Osteoblast (primary cell): Measurements from ENCODE around the gene ZNF70. TPM values are rescaled to one million over a fixed set of nuclear protein-coding genes. Genes with fewer than 3 reads are reported as not detected.

Experiments
- DNase-seq: peaks from one replicate; pipeline ENCODE4 v3.0.0; 2011; ENCODE audit warnings: low spot score, mixed read lengths; ENCODE audit not compliant: insufficient read length; ENCODE audit errors: missing footprints
- H2AFZ ChIP-seq: 2 replicates; pipeline ENCODE4 v1.6.0; 2011; ENCODE audit warnings: mild to moderate bottlenecking, low read length
- H3K27ac ChIP-seq: 2 replicates; pipeline ENCODE4 v1.5.1; 2011; ENCODE audit warnings: mild to moderate bottlenecking, low read depth, low read length, moderate library complexity
- H3K27me3 ChIP-seq: 2 replicates; pipeline ENCODE4 v1.6.0; 2012; ENCODE audit warnings: mild to moderate bottlenecking, control low read depth, inconsistent platforms, low read length, moderate library complexity; ENCODE audit not compliant: insufficient read depth
- H3K36me3 ChIP-seq: 2 replicates; pipeline ENCODE4 v1.5.1; 2011; ENCODE audit warnings: mild to moderate bottlenecking, low read length, control low read depth, moderate library complexity; ENCODE audit not compliant: insufficient read depth
- H3K4me1 ChIP-seq: 2 replicates; pipeline ENCODE4 v1.5.1; 2011; ENCODE audit warnings: mild to moderate bottlenecking, low read length, control low read depth, moderate library complexity; ENCODE audit not compliant: insufficient read depth
- H3K4me2 ChIP-seq: 2 replicates; pipeline ENCODE4 v1.6.0; 2011; ENCODE audit warnings: mild to moderate bottlenecking, low read length; ENCODE audit not compliant: insufficient read depth
- H3K4me3 ChIP-seq: fragments of 200-600 bp; sonication (generic); 3 replicates; pipeline ENCODE4 v1.5.1; 2012; ENCODE audit warnings: mild to moderate bottlenecking, low read length, inconsistent platforms; ENCODE audit not compliant: insufficient read depth
- H3K79me2 ChIP-seq: 2 replicates; pipeline ENCODE4 v1.6.0; 2012; ENCODE audit warnings: mild to moderate bottlenecking, low read length, control low read depth, inconsistent platforms; ENCODE audit not compliant: insufficient read depth
- H3K9me3 ChIP-seq: 2 replicates; pipeline ENCODE4 v1.5.1; 2011; ENCODE audit warnings: low read depth, low read length, control low read depth
- H4K20me1 ChIP-seq: 2 replicates; pipeline ENCODE4 v1.6.0; 2012; ENCODE audit warnings: mild to moderate bottlenecking, low read length, control low read depth; ENCODE audit not compliant: insufficient read depth
- total RNA-seq: library from RNA; depleted of rRNA; stranded (reverse); fragments of >200 nt; gene quantifications from 2 replicates; pipeline ENCODE4 v1.2.3, GENCODE V29; 2012
- TF ChIP-seq, protein P1 (sequence below): IDR thresholded peaks from 2 replicates; pipeline ENCODE4 v1.5.1; 2011; ENCODE audit warnings: mild to moderate bottlenecking, low read depth, low read length, moderate library complexity; ENCODE audit errors: extremely low read depth

ZNF70 gene
- total RNA-seq, 1 donor: 6.5 TPM

DNA sequence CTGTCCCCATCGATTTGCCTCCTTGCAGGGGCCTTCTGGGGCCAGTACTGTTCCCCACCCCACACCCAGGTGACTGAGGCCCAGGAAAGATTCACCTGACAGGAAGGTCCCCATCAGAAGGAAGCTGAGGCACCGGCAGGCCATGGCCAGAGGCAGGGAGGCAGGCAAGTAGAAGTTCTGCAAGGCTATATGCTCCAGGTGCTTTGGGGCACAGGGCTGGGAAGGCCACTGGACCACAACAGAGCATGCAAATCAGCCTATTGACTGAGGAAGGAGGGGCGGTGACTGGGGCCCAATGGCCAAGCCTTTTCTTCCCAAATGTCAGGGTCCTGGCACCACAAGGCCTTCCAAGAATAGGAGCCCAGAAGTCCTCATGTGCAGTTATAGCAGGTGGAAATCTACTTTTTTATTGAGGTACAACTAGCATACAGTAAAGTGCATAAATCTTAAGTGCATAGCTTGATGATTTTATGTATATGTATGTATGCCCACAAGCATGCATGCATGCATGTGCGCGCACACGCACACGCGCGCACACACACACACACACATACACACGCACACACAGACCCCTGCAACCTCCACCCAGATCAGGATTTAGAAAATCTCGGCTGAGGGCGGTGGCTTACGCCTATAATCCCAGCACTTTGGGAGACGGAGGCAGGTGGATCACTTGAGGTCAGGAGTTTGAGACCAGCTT is 3.5 kb upstream of the ZNF70 start, which contains the start of gene VPREB3:
TSS of gene VPREB3 (minus strand) at position 206 of the 700 bp plus-strand sequence. CDS start at position 144, 62 bp downstream.
- TF ChIP-seq, protein P1, sequence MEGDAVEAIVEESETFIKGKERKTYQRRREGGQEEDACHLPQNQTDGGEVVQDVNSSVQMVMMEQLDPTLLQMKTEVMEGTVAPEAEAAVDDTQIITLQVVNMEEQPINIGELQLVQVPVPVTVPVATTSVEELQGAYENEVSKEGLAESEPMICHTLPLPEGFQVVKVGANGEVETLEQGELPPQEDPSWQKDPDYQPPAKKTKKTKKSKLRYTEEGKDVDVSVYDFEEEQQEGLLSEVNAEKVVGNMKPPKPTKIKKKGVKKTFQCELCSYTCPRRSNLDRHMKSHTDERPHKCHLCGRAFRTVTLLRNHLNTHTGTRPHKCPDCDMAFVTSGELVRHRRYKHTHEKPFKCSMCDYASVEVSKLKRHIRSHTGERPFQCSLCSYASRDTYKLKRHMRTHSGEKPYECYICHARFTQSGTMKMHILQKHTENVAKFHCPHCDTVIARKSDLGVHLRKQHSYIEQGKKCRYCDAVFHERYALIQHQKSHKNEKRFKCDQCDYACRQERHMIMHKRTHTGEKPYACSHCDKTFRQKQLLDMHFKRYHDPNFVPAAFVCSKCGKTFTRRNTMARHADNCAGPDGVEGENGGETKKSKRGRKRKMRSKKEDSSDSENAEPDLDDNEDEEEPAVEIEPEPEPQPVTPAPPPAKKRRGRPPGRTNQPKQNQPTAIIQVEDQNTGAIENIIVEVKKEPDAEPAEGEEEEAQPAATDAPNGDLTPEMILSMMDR: no peak
- no peaks in the 10 kb centered on the region for H3K9me3 ChIP-seq

DNA sequence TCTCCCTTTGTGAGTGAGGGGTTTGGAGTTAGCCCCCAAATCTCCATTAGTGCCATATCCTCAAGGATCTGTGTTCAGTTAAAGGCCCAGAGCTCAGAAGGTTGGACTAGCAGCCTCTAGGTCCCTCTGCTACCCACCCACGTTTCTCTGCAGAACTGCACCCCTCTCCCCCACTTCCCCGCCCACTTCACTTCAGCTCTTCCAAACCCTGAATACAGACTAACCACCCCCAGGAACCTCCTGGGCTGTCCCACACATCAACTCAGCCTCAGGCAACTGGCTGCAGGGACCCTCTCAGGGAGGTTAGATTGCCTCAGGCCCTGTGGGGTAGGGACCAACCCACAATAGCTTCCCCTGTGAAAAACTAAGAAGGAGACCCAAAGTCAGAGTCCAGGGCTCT is 2.5 kb upstream of the ZNF70 start:
- Histone ChIP-seq H3K36me3 (no peaks in the 10 kb centered on the region), H2AFZ (no peak overlapping the region), H3K27me3 (no peaks in the 10 kb centered on the region), H3K9me3 (no peaks in the 10 kb centered on the region), H3K4me1 (peaks cover 13% of the 10 kb centered on the region), H3K27ac (no peak overlapping the region), H3K79me2 (peaks cover 3% of the 10 kb centered on the region), H3K4me2 (no peak overlapping the region), H3K4me3 (no peak overlapping the region), H4K20me1 (no peaks in the 10 kb centered on the region)
- DNase-seq: peak; percentile 38
- TF ChIP-seq, protein P1: no peak

More for the DNA sequence above, 3.5 kb upstream of the ZNF70 start, which contains the start of gene VPREB3:
- Histone ChIP-seq H3K27ac (no peak within 1 kb of the TSS), H2AFZ (no peak within 1 kb of the TSS), H3K79me2 (peaks cover 3% of the 10 kb centered on the region), H3K4me2 (no peak within 1 kb of the TSS), H4K20me1 (no peaks in the 10 kb centered on the region), H3K27me3 (no peaks in the 10 kb centered on the region), H3K4me1 (peaks cover 13% of the 10 kb centered on the region), H3K36me3 (no peaks in the 10 kb centered on the region), H3K4me3 (no peak within 1 kb of the TSS)
- DNase-seq: peak; percentile 51

DNA sequence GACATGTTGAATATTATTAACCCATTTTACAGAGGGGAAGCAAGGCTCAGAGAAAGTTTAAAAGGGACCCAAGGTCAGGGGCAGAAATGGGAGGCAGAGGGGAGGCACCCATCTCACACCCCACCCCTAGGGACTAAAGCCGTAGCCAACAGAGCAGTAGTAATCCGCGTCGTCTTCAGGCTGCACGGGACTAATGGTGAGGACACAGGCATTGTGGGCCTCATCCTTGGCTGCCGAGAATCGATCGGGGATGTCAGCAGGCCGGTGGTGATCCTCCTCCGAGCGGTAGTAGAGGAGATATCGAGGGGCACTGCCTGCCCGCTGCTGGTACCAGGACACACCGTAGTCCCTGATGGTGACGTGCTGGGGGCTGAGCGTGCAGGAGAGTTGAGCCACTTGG is 1.8 kb upstream of the ZNF70 start:
- Histone ChIP-seq H3K4me3 (no peak overlapping the region), H4K20me1 (no peaks in the 10 kb centered on the region), H3K4me2 (no peak overlapping the region), H3K27ac (no peak overlapping the region), H3K4me1 (peaks cover 13% of the 10 kb centered on the region), H3K79me2 (peaks cover 5% of the 10 kb centered on the region), H3K27me3 (no peaks in the 10 kb centered on the region), H2AFZ (no peak overlapping the region), H3K9me3 (no peaks in the 10 kb centered on the region), H3K36me3 (no peaks in the 10 kb centered on the region)
- peak; percentile 44 for DNase-seq
- TF ChIP-seq, protein P1: no peak

DNA sequence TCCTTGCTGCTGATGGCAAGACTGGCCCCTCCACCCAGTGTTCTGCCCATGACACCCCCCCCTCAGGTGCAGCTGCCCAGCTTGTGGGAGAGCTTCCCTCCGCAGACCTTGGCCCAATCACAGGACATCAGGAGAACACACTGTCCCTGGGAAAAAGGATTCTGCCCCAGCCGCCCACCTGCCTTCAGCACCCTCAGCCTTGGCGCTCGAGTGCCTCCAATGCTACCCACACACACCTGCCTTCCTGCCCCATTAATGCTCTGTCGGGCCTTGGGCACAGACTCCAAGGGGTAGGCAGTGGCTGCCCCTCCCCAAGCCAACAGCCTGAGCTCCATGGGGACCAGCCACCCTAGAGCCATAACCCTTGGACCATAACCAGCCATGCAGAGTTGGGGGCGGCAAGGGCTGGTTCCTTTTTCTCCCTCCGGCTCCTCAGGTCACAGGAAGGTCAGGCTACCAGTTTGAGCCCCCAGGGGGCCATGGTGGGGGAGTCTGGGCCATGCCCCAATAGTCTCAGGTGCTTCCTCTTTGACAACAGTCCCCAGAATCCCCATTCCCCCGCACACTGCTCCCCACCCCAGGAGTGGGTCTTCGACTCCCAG is 1.3 kb upstream of the ZNF70 start:
- peaks cover under 1% of the 10 kb centered on the region for H4K20me1 ChIP-seq
- H2AFZ ChIP-seq: no peak overlapping the region
- H3K4me3 ChIP-seq: no peak overlapping the region
- no peak overlapping the region for H3K27ac ChIP-seq
- peak; percentile 42 for DNase-seq
- H3K79me2 ChIP-seq: peaks cover 5% of the 10 kb centered on the region
- peaks cover 13% of the 10 kb centered on the region for H3K4me1 ChIP-seq
- no peaks in the 10 kb centered on the region for H3K36me3 ChIP-seq
- H3K4me2 ChIP-seq: no peak overlapping the region
- H3K27me3 ChIP-seq: no peaks in the 10 kb centered on the region
- H3K9me3 ChIP-seq: no peaks in the 10 kb centered on the region
- TF ChIP-seq, protein P1: no peak
